Panc1 (cell line): ENCODE results near the gene KCNMB1. TPM values are rescaled to one million over a fixed set of nuclear protein-coding genes. Genes with fewer than 3 reads are reported as not detected.

Experiments used
- ATAC-seq: fragments of 200-7000 bp; cut with Tn5 transposase; 2 replicates; pipeline ENCODE4 v1.9.1; 2020; ENCODE audit warnings: mild to moderate bottlenecking, moderate library complexity
- BruUV-seq: library from RNA; stranded (reverse); fragments of 400-500 nt; replicated peaks from 2 replicates; lab custom pipeline; 2021; lab: Mats Ljungman, UMichigan
- CTCF ChIA-PET: fragments of 300-600 bp; sonication (Branson Sonifier 250); formaldehyde crosslinking; loops from one replicate; lab custom pipeline; 2022; ENCODE audit warnings: antibody characterized with exemption; lab: Charles Lee
- POLR2A ChIA-PET: fragments of 300-600 bp; sonication (Branson Sonifier 250); formaldehyde crosslinking; loops from one replicate; lab custom pipeline; 2022; ENCODE audit warnings: antibody characterized with exemption; lab: Charles Lee
- DNase-seq: peaks from one replicate; pipeline ENCODE4 v3.0.0-alpha.2; 2010; ENCODE audit warnings: low read depth, low spot score
- H3K27ac ChIP-seq: 2 replicates; pipeline ENCODE4 v1.5.1; 2011; ENCODE audit warnings: mild to moderate bottlenecking, low read length, inconsistent platforms
- H3K27me3 ChIP-seq: fragments of 200-500 bp; sonication (Bioruptor generic); 2 replicates; pipeline ENCODE4 v1.6.0; 2014; ENCODE audit warnings: low read length, inconsistent platforms; ENCODE audit not compliant: control insufficient read depth, insufficient read depth
- H3K36me3 ChIP-seq: fragments of 200-500 bp; sonication (Bioruptor generic); 2 replicates; pipeline ENCODE4 v1.5.1; 2014; ENCODE audit warnings: inconsistent platforms, mild to moderate bottlenecking, low read length, moderate library complexity; ENCODE audit not compliant: control insufficient read depth, insufficient read depth
- H3K4me1 ChIP-seq: 2 replicates; pipeline ENCODE4 v1.5.1; 2011; ENCODE audit warnings: inconsistent platforms, mild to moderate bottlenecking, low read length, moderate library complexity; ENCODE audit not compliant: control insufficient read depth, insufficient read depth
- H3K4me3 ChIP-seq, 2 experiments: 2 replicates each; pipeline ENCODE4 v1.5.1; 2011 to 2012; ENCODE audit warnings: low read depth in 2 of 2, low read length in 2 of 2, mild to moderate bottlenecking in 2 of 2, inconsistent platforms in 1 of 2, moderate library complexity in 1 of 2
- H3K9me3 ChIP-seq: fragments of 200-500 bp; sonication (Bioruptor generic); 2 replicates; pipeline ENCODE4 v1.5.1; 2014; ENCODE audit warnings: low read depth, mild to moderate bottlenecking, inconsistent platforms, low read length, moderate library complexity; ENCODE audit not compliant: control insufficient read depth, insufficient read depth
- POLR2AphosphoS5 ChIP-seq: IDR thresholded peaks from 2 replicates; pipeline ENCODE4 v1.6.1; 2012; ENCODE audit warnings: mild to moderate bottlenecking, low read depth, low read length, moderate library complexity
- SIN3A ChIP-seq: IDR thresholded peaks from 2 replicates; pipeline ENCODE4 v1.6.1; 2012; ENCODE audit warnings: low read depth, mild to moderate bottlenecking, low read length, moderate library complexity, borderline replicate concordance; ENCODE audit not compliant: insufficient read depth
- TCF7L2 ChIP-seq: IDR thresholded peaks from 2 replicates; pipeline ENCODE4 v1.6.1; 2011; ENCODE audit warnings: mild to moderate bottlenecking, low read depth, low read length, inconsistent platforms
- in situ Hi-C: cut with HindIII; loops from 2 replicates; pipeline ENCODE4 v1.10.0; 2016; ENCODE audit warnings: low sequenced_read_pairs, low pct_unique_long_range_greater_than_20kb
- intact Hi-C: fragments of 100-400 bp; cut with micrococcal nuclease; formaldehyde crosslinking; loops from one replicate; pipeline ENCODE4 v1.10.0; 2022; ENCODE audit not compliant: unreplicated experiment
- total RNA-seq: library from RNA; stranded (reverse); gene quantifications from one replicate; pipeline ENCODE4 v1.2.1, GENCODE V29; 2021; ENCODE audit not compliant: unreplicated experiment
- TF ChIP-seq, protein P1 (sequence below): fragments of 450-650 bp; IDR thresholded peaks from 2 replicates; pipeline ENCODE4 v1.5.1; 2017; ENCODE audit warnings: mild to moderate bottlenecking
- TF ChIP-seq, protein P2 (sequence below), 2 experiments: IDR thresholded peaks; 2 replicates each; pipeline ENCODE4 v1.6.1; 2011 to 2012; ENCODE audit warnings: low read depth in 2 of 2, control low read depth in 1 of 2, low read length in 1 of 2, mild to moderate bottlenecking in 1 of 2, moderate library complexity in 1 of 2; ENCODE audit not compliant: insufficient read depth in 1 of 2

KCNMB1 gene
- total RNA-seq, 1 experiment from 2014 or later: not detected

DNA sequence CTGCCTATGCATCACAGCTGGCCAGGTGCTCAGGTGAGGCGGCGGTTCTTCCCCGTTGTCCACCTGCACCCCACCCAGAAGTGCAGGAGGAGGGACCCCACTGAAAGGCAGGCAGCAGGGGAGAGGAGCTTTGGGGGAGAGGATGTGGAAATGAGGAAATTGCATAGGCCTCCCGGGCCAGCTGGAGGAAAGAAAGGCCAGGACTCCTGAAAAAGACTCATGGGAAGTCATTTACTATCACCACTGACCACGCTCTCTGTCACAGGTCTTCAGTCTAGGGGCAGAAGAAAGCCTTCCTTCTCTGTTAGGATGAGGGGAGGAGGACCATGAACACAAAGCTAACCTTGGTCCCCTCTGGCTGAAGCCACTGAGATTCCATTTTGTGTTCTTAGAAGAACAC lies 28.1 kb downstream of the KCNMB1 start:
- no peaks in the 10 kb centered on the region for H3K9me3 ChIP-seq
- ChIA-PET CTCF (no interaction called here), POLR2A (no interaction called here)
- no peaks in the 10 kb centered on the region for H3K4me1 ChIP-seq
- no peak overlapping the region for H3K27ac ChIP-seq
- H3K36me3 ChIP-seq: no peaks in the 10 kb centered on the region
- intact Hi-C loops: no loop called here
- BruUV-seq: no TSS peak
- DNase-seq (no peak), ATAC-seq (no peak)
- TF ChIP-seq SIN3A: no peak
- TF ChIP-seq, protein P1, sequence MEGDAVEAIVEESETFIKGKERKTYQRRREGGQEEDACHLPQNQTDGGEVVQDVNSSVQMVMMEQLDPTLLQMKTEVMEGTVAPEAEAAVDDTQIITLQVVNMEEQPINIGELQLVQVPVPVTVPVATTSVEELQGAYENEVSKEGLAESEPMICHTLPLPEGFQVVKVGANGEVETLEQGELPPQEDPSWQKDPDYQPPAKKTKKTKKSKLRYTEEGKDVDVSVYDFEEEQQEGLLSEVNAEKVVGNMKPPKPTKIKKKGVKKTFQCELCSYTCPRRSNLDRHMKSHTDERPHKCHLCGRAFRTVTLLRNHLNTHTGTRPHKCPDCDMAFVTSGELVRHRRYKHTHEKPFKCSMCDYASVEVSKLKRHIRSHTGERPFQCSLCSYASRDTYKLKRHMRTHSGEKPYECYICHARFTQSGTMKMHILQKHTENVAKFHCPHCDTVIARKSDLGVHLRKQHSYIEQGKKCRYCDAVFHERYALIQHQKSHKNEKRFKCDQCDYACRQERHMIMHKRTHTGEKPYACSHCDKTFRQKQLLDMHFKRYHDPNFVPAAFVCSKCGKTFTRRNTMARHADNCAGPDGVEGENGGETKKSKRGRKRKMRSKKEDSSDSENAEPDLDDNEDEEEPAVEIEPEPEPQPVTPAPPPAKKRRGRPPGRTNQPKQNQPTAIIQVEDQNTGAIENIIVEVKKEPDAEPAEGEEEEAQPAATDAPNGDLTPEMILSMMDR: no peak
- no peak for TF ChIP-seq POLR2AphosphoS5
- TF ChIP-seq TCF7L2: no peak
- TF ChIP-seq, protein P2, sequence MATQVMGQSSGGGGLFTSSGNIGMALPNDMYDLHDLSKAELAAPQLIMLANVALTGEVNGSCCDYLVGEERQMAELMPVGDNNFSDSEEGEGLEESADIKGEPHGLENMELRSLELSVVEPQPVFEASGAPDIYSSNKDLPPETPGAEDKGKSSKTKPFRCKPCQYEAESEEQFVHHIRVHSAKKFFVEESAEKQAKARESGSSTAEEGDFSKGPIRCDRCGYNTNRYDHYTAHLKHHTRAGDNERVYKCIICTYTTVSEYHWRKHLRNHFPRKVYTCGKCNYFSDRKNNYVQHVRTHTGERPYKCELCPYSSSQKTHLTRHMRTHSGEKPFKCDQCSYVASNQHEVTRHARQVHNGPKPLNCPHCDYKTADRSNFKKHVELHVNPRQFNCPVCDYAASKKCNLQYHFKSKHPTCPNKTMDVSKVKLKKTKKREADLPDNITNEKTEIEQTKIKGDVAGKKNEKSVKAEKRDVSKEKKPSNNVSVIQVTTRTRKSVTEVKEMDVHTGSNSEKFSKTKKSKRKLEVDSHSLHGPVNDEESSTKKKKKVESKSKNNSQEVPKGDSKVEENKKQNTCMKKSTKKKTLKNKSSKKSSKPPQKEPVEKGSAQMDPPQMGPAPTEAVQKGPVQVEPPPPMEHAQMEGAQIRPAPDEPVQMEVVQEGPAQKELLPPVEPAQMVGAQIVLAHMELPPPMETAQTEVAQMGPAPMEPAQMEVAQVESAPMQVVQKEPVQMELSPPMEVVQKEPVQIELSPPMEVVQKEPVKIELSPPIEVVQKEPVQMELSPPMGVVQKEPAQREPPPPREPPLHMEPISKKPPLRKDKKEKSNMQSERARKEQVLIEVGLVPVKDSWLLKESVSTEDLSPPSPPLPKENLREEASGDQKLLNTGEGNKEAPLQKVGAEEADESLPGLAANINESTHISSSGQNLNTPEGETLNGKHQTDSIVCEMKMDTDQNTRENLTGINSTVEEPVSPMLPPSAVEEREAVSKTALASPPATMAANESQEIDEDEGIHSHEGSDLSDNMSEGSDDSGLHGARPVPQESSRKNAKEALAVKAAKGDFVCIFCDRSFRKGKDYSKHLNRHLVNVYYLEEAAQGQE (IDR thresholded peaks at IDR 0.05; ENCODE audit: insufficient read depth in 1 of 2, low read depth in 2 of 2, low read length in 1 of 2): no peak
- H3K4me3 ChIP-seq: no peak overlapping the region
- in situ Hi-C loops: no loop called here
- peaks cover 2% of the 10 kb centered on the region; the same call in 1 of the 2 replicates for H3K27me3 ChIP-seq

DNA sequence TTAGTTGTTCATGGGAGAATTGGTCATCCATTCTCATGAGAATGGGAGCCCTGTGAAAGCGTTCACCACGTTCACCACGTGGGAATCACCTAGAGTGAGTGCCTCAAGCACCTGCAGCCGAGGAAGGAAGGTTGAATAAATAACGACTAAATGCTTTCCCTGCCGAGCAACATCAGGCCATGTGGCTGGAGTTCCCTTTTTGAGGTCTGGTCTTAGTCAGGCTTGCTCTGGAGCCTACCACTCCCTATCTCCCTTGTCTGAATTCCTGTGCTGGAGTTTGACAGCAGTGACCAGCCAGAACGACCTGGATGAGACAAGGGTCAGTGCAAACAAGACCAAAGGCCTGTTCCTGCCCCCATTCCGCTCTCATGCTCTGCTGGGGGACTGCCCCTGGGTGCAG lies 28.5 kb downstream of the KCNMB1 start:
- CTCF ChIA-PET: no interaction called here
- no peaks in the 10 kb centered on the region for H3K9me3 ChIP-seq
- no peak for ATAC-seq
- no peaks in the 10 kb centered on the region for H3K4me1 ChIP-seq
- POLR2A ChIA-PET: no interaction called here
- TF ChIP-seq SIN3A (no peak), POLR2AphosphoS5 (no peak)
- TF ChIP-seq, protein P2 (IDR thresholded peaks at IDR 0.05; ENCODE audit: insufficient read depth in 1 of 2, low read depth in 2 of 2, low read length in 1 of 2): no peak
- TF ChIP-seq, protein P1: no peak
- no peaks in the 10 kb centered on the region for H3K36me3 ChIP-seq
- peaks cover 4% of the 10 kb centered on the region; the same call in 1 of the 2 replicates for H3K27me3 ChIP-seq
- no peak overlapping the region for H3K4me3 ChIP-seq
- no TSS peak for BruUV-seq
- DNase-seq: no peak
- intact Hi-C loops: no loop called here
- in situ Hi-C loops: no loop called here
- no peak overlapping the region for H3K27ac ChIP-seq
